Type B pancreatic cell (in vitro differentiated cells): ENCODE measurements around the gene IRGQ. TPM values are rescaled to one million over a fixed set of nuclear protein-coding genes. Genes with fewer than 3 reads are reported as not detected.

Experiments
- DNase-seq: peaks from one replicate; pipeline ENCODE4 v3.0.0; 2021; ENCODE audit warnings: mixed read lengths; ENCODE audit not compliant: unreplicated experiment; ENCODE audit errors: extremely low spot score
- H3K27ac Mint-ChIP-seq: 2 replicates; pipeline ENCODE4 v1.8.0; 2021; ENCODE audit warnings: mild to moderate bottlenecking, mixed read lengths
- H3K27me3 Mint-ChIP-seq: 2 replicates; pipeline ENCODE4 v1.8.0; 2021; ENCODE audit warnings: mixed read lengths
- H3K36me3 Mint-ChIP-seq: 2 replicates; pipeline ENCODE4 v1.8.0; 2021; ENCODE audit warnings: mixed read lengths
- H3K4me1 Mint-ChIP-seq: one replicate; pipeline ENCODE4 v1.8.0; 2021; ENCODE audit warnings: mixed read lengths; ENCODE audit not compliant: unreplicated experiment
- H3K4me3 Mint-ChIP-seq: 2 replicates; pipeline ENCODE4 v1.8.0; 2021; ENCODE audit warnings: mild to moderate bottlenecking, mixed read lengths
- H3K9me3 Mint-ChIP-seq: 2 replicates; pipeline ENCODE4 v1.8.0; 2021; ENCODE audit warnings: mixed read lengths
- CTCF ChIP-seq: fragments of 200-600 bp; sonication (generic); conservative IDR thresholded peaks from 2 replicates; pipeline ENCODE4 v1.5.0; 2021; ENCODE audit warnings: antibody characterized with exemption, mild to moderate bottlenecking
- long read RNA-seq: library from polyadenylated mRNA; unstranded; transcript quantifications from one replicate; pipeline ENCODE4 v2.0.0, GENCODE V29; 2020
- total RNA-seq: library from RNA; stranded (reverse); gene quantifications from 2 replicates; pipeline ENCODE4 v1.2.1, GENCODE V29; 2021; ENCODE audit warnings: low replicate concordance

IRGQ gene
- total RNA-seq = 37.1 and 41.5 TPM in 2 replicates
- long read RNA-seq, transcript IRGQ-202 (1 exons, 3,752 nt) = major isoform, 6 of 7 reads
- long read RNA-seq, partial matches to known transcripts = 0 of 7 reads
- long read RNA-seq, other reads (novel, unspliced or antisense) = 1 of 7 reads

GRCh38 chr19:43595999-43596841, at the start of gene IRGQ, which contains the start of gene ZNF576:
IRGQ (minus strand) TSS chr19:43596134; CDS start chr19:43595338, 796 bp downstream.
ZNF576 (plus strand) TSS chr19:43596595; CDS start chr19:43597109, 514 bp downstream.
- TF ChIP-seq CTCF = peak; percentile 23
- Mint-ChIP-seq H3K27ac (peak within 1 kb of the TSS; percentile 98), H3K9me3 (no peaks in the 10 kb centered on the region), H3K36me3 (peaks cover 11% of the 10 kb centered on the region), H3K27me3 (peaks cover 2% of the 10 kb centered on the region), H3K4me1 (peaks cover 26% of the 10 kb centered on the region), H3K4me3 (peak within 1 kb of the TSS; percentile 98)
- peak; percentile 100 for DNase-seq

- H3K27me3 Mint-ChIP-seq = peaks cover 8% of the 10 kb centered on the region
Measured at GRCh38 chr19:43644181-43644580, 48.2 kb upstream of the IRGQ start.

GRCh38 chr19:43643326-43643725, 47.4 kb upstream of the IRGQ start:
- no peak for TF ChIP-seq CTCF
- Mint-ChIP-seq H3K27me3 (peaks cover 14% of the 10 kb centered on the region), H3K27ac (no peak overlapping the region), H3K4me3 (no peak overlapping the region), H3K4me1 (peaks cover 15% of the 10 kb centered on the region), H3K9me3 (peaks cover 5% of the 10 kb centered on the region), H3K36me3 (peaks cover 16% of the 10 kb centered on the region)
- DNase-seq = no peak

More at GRCh38 chr19:43644181-43644580, 48.2 kb upstream of the IRGQ start:
- Mint-ChIP-seq H3K4me1 (peaks cover 6% of the 10 kb centered on the region), H3K4me3 (no peak overlapping the region), H3K9me3 (peaks cover 5% of the 10 kb centered on the region), H3K27ac (no peak overlapping the region), H3K36me3 (peaks cover 16% of the 10 kb centered on the region)
- TF ChIP-seq CTCF = no peak
- DNase-seq = no peak

GRCh38 chr19:43642531-43642930, 46.6 kb upstream of the IRGQ start:
- TF ChIP-seq CTCF = no peak
- Mint-ChIP-seq H3K27ac (no peak overlapping the region), H3K27me3 (peaks cover 14% of the 10 kb centered on the region), H3K4me1 (peaks cover 19% of the 10 kb centered on the region), H3K9me3 (peaks cover 5% of the 10 kb centered on the region), H3K36me3 (peaks cover 11% of the 10 kb centered on the region), H3K4me3 (peak overlapping the region; percentile 41)
- no peak for DNase-seq

GRCh38 chr19:43641333-43641732, 45.4 kb upstream of the IRGQ start:
- H3K9me3 Mint-ChIP-seq = peaks cover 3% of the 10 kb centered on the region
- H3K27me3 Mint-ChIP-seq = peaks cover 14% of the 10 kb centered on the region
- DNase-seq = no peak
- H3K27ac Mint-ChIP-seq = peak overlapping the region; percentile 79
- no peak for TF ChIP-seq CTCF
- H3K4me3 Mint-ChIP-seq = peak overlapping the region; percentile 89
- peaks cover 3% of the 10 kb centered on the region for H3K36me3 Mint-ChIP-seq
- H3K4me1 Mint-ChIP-seq = peaks cover 19% of the 10 kb centered on the region
